A673 (cell line): ENCODE results near the gene SLC25A6.

Experiments
- CTCF ChIP-seq: fragments of 300-800, 200-600 bp; sonication (generic); conservative IDR thresholded peaks from 2 replicates; pipeline ENCODE4 v1.5.1; 2017; ENCODE audit warnings: low read depth, mild to moderate bottlenecking, antibody characterized with exemption, low read length, moderate library complexity, mixed read lengths
- EZH2 ChIP-seq: fragments of 200-600 bp; sonication (generic); IDR thresholded peaks from 2 replicates; pipeline ENCODE4 v1.6.1; 2017; ENCODE audit warnings: borderline replicate concordance, low read depth, mild to moderate bottlenecking, mixed read lengths, antibody characterized with exemption, low read length; ENCODE audit not compliant: poor library complexity, severe bottlenecking

GRCh38 chrX:1378306-1378759 lies 13.6 kb downstream of the SLC25A6 start:
- no peak for TF ChIP-seq CTCF
- TF ChIP-seq EZH2: no peak
